ENCODE data around the gene BAZ2B.

The BAZ2B gene

DNA sequence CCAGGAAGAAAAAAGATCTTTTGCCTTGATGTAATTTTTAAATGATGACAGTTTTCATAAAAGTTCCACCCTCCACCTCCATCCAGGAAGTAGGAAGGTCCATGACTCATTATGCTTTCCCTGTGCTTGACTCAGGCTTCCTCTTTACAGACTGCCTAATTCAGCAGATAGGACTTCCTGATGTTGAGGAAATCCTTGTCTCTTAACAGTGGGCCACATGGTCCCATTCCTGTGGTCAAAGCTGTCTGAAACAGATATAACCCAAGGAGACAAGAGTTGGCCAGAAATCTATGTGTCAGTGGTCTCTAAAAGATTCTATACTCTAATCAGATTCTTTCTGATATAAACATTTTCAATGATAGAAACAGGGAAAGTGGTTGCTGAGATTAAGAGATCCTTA lies 119.1 kb downstream of the BAZ2B start:
- H3K9me3 ChIP-seq (ENCODE audit: low read length): no peaks in the 10 kb centered on the region
- H3K9ac ChIP-seq (ENCODE audit: low read length): no peak overlapping the region
- no peak overlapping the region for H2AFZ ChIP-seq (ENCODE audit: low read length)
- H3K4me3 ChIP-seq (ENCODE audit: low read depth, low read length, poor library complexity, severe bottlenecking): no peak overlapping the region
- H3K4me2 ChIP-seq (ENCODE audit: low read length): no peak overlapping the region
- H3K27me3 ChIP-seq (ENCODE audit: insufficient read depth, low read length): no peaks in the 10 kb centered on the region
- no peak overlapping the region for H3K27ac ChIP-seq (ENCODE audit: low read depth, low read length, poor library complexity, severe bottlenecking)
- no peaks in the 10 kb centered on the region for H3F3A ChIP-seq (ENCODE audit: insufficient read depth, low read length)
- no peaks in the 10 kb centered on the region for H3K4me1 ChIP-seq (ENCODE audit: insufficient read depth, low read length, severe bottlenecking)
- no peaks in the 10 kb centered on the region for H3K9me2 ChIP-seq (ENCODE audit: low read depth, low read length)
- no peaks in the 10 kb centered on the region for H3K79me2 ChIP-seq (ENCODE audit: insufficient read depth, low read length)
- TF ChIP-seq, protein P1, sequence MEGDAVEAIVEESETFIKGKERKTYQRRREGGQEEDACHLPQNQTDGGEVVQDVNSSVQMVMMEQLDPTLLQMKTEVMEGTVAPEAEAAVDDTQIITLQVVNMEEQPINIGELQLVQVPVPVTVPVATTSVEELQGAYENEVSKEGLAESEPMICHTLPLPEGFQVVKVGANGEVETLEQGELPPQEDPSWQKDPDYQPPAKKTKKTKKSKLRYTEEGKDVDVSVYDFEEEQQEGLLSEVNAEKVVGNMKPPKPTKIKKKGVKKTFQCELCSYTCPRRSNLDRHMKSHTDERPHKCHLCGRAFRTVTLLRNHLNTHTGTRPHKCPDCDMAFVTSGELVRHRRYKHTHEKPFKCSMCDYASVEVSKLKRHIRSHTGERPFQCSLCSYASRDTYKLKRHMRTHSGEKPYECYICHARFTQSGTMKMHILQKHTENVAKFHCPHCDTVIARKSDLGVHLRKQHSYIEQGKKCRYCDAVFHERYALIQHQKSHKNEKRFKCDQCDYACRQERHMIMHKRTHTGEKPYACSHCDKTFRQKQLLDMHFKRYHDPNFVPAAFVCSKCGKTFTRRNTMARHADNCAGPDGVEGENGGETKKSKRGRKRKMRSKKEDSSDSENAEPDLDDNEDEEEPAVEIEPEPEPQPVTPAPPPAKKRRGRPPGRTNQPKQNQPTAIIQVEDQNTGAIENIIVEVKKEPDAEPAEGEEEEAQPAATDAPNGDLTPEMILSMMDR (IDR thresholded peaks at IDR 0.05; ENCODE audit: low read length): no peak
- no peak for TF ChIP-seq EZH2 (IDR thresholded peaks at IDR 0.05; ENCODE audit: borderline replicate concordance, low read length)
- no peaks in the 10 kb centered on the region for H4K20me1 ChIP-seq (ENCODE audit: insufficient read depth, low read length)
- H3K36me3 ChIP-seq (ENCODE audit: insufficient read depth, low read length): peaks cover 2% of the 10 kb centered on the region; the same call in 1 of the 2 replicates

GRCh38 chr2:159489476-159489875 lies 126.9 kb downstream of the BAZ2B start:
- Histone ChIP-seq H3K9ac (ENCODE audit: low read length) (no peak overlapping the region), H3K4me2 (ENCODE audit: low read length) (no peak overlapping the region), H3K27ac (ENCODE audit: low read depth, low read length, poor library complexity, severe bottlenecking) (no peak overlapping the region), H3K9me3 (ENCODE audit: low read length) (no peaks in the 10 kb centered on the region), H3K9me2 (ENCODE audit: low read depth, low read length) (no peaks in the 10 kb centered on the region), H3K79me2 (ENCODE audit: insufficient read depth, low read length) (no peaks in the 10 kb centered on the region), H3K4me3 (ENCODE audit: low read depth, low read length, poor library complexity, severe bottlenecking) (no peak overlapping the region), H3F3A (ENCODE audit: insufficient read depth, low read length) (no peaks in the 10 kb centered on the region), H3K27me3 (ENCODE audit: insufficient read depth, low read length) (no peaks in the 10 kb centered on the region), H3K36me3 (ENCODE audit: insufficient read depth, low read length) (no peaks in the 10 kb centered on the region), H3K4me1 (ENCODE audit: insufficient read depth, low read length, severe bottlenecking) (no peaks in the 10 kb centered on the region), H4K20me1 (ENCODE audit: insufficient read depth, low read length) (no peaks in the 10 kb centered on the region), H2AFZ (ENCODE audit: low read length) (no peak overlapping the region)
- no peak for TF ChIP-seq EZH2 (IDR thresholded peaks at IDR 0.05; ENCODE audit: borderline replicate concordance, low read length)
- TF ChIP-seq, protein P1 (IDR thresholded peaks at IDR 0.05; ENCODE audit: low read length): no peak

GRCh38 chr2:159484532-159484931 lies 131.8 kb downstream of the BAZ2B start:
- no peak overlapping the region for H3K9ac ChIP-seq (ENCODE audit: low read length)
- H3K27me3 ChIP-seq (ENCODE audit: insufficient read depth, low read length): no peaks in the 10 kb centered on the region
- no peaks in the 10 kb centered on the region for H3K36me3 ChIP-seq (ENCODE audit: insufficient read depth, low read length)

More at GRCh38 chr2:159484532-159484931, 131.8 kb downstream of the BAZ2B start:
- TF ChIP-seq EZH2 (IDR thresholded peaks at IDR 0.05; ENCODE audit: borderline replicate concordance, low read length): no peak
- TF ChIP-seq, protein P1 (IDR thresholded peaks at IDR 0.05; ENCODE audit: low read length): no peak
- no peak overlapping the region for H2AFZ ChIP-seq (ENCODE audit: low read length)
- no peak overlapping the region for H3K27ac ChIP-seq (ENCODE audit: low read depth, low read length, poor library complexity, severe bottlenecking)
- H3F3A ChIP-seq (ENCODE audit: insufficient read depth, low read length): no peaks in the 10 kb centered on the region
- no peaks in the 10 kb centered on the region for H3K9me2 ChIP-seq (ENCODE audit: low read depth, low read length)
- H3K4me1 ChIP-seq (ENCODE audit: insufficient read depth, low read length, severe bottlenecking): no peaks in the 10 kb centered on the region
- no peak overlapping the region for H3K4me2 ChIP-seq (ENCODE audit: low read length)
- H3K9me3 ChIP-seq (ENCODE audit: low read length): no peaks in the 10 kb centered on the region
- H3K4me3 ChIP-seq (ENCODE audit: low read depth, low read length, poor library complexity, severe bottlenecking): no peak overlapping the region
- no peaks in the 10 kb centered on the region for H3K79me2 ChIP-seq (ENCODE audit: insufficient read depth, low read length)
- H4K20me1 ChIP-seq (ENCODE audit: insufficient read depth, low read length): no peaks in the 10 kb centered on the region
